HG02870 (cell line): ENCODE measurements around the gene PXMP2.

Experiments
- ATAC-seq: cut with Tn5 transposase; IDR thresholded peaks from one replicate; pipeline ENCODE4 v1.9.1; 2021; ENCODE audit warnings: mild to moderate bottlenecking, moderate library complexity; ENCODE audit not compliant: unreplicated experiment

PXMP2 gene

GRCh38 chr12:132660052-132660451, 27.3 kb upstream of the PXMP2 start:
- ATAC-seq: no peak

GRCh38 chr12:132660996-132661395, 26.4 kb upstream of the PXMP2 start:
- no peak for ATAC-seq

GRCh38 chr12:132661972-132662371, 25.4 kb upstream of the PXMP2 start:
- no peak for ATAC-seq

GRCh38 chr12:132662901-132663755, 24.3 kb upstream of the PXMP2 start:
- no peak for ATAC-seq

GRCh38 chr12:132664206-132665148, 22.9 kb upstream of the PXMP2 start:
- ATAC-seq: no peak

- no peak for ATAC-seq
These were observed 22.3 kb upstream of the PXMP2 start for GRCh38 chr12:132665149-132665491.

GRCh38 chr12:132665794-132666193, 21.6 kb upstream of the PXMP2 start:
- ATAC-seq: no peak

GRCh38 chr12:132668191-132669088, 18.9 kb upstream of the PXMP2 start:
- ATAC-seq: no peak

- ATAC-seq: no peak
These were observed 18.1 kb upstream of the PXMP2 start for GRCh38 chr12:132669166-132669879.

GRCh38 chr12:132672116-132672515, 15.3 kb upstream of the PXMP2 start:
- ATAC-seq: no peak

- ATAC-seq: no peak
These were observed 14.7 kb upstream of the PXMP2 start for GRCh38 chr12:132672678-132673077.

GRCh38 chr12:132673288-132674179, 13.9 kb upstream of the PXMP2 start:
- no peak for ATAC-seq

- ATAC-seq: no peak
These were observed 12.8 kb upstream of the PXMP2 start for GRCh38 chr12:132674561-132674960.

- ATAC-seq: no peak
These were observed 11.5 kb upstream of the PXMP2 start for GRCh38 chr12:132675757-132676432.

GRCh38 chr12:132677492-132677891, 9.9 kb upstream of the PXMP2 start:
- ATAC-seq: no peak

GRCh38 chr12:132685400-132685799, 2.0 kb upstream of the PXMP2 start:
- ATAC-seq: no peak

GRCh38 chr12:132686825-132687210, 569 bp upstream of the PXMP2 start:
- ATAC-seq: peak; percentile 17

- ATAC-seq: no peak
These were observed 1.8 kb downstream of the PXMP2 start for GRCh38 chr12:132689227-132689626.

GRCh38 chr12:132690112-132690511, 2.7 kb downstream of the PXMP2 start:
- no peak for ATAC-seq
